ENCODE measurements around the gene SORCS1.

Gene SORCS1

GRCh38 chr10:106900016-106900652, 264.4 kb downstream of the SORCS1 start:
- no peak for DNase-seq (ENCODE audit: low read depth in 3 of 3)

- DNase-seq (ENCODE audit: low read depth in 3 of 3) = no peak
Measured at GRCh38 chr10:106898446-106898845, 266.1 kb downstream of the SORCS1 start.

GRCh38 chr10:106897719-106898118, 266.8 kb downstream of the SORCS1 start:
- no peak for DNase-seq (ENCODE audit: low read depth in 3 of 3)

- no peak for DNase-seq (ENCODE audit: low read depth in 3 of 3)
Measured at GRCh38 chr10:106894692-106895091, 269.8 kb downstream of the SORCS1 start.

GRCh38 chr10:106877574-106877973, 286.9 kb downstream of the SORCS1 start:
- DNase-seq (ENCODE audit: low read depth in 3 of 3) = no peak

- DNase-seq (ENCODE audit: low read depth in 3 of 3) = no peak
Measured at GRCh38 chr10:106874604-106874889, 290.0 kb downstream of the SORCS1 start.

- no peak for DNase-seq (ENCODE audit: low read depth in 3 of 3)
Measured at GRCh38 chr10:106873770-106874603, 290.5 kb downstream of the SORCS1 start.

- no peak for DNase-seq (ENCODE audit: low read depth in 3 of 3)
Measured at GRCh38 chr10:106872176-106872575, 292.3 kb downstream of the SORCS1 start.

- DNase-seq (ENCODE audit: low read depth in 3 of 3) = no peak
Measured at GRCh38 chr10:106866244-106866845, 298.2 kb downstream of the SORCS1 start.

- DNase-seq (ENCODE audit: low read depth in 3 of 3) = no peak
Measured at GRCh38 chr10:106864031-106864430, 300.5 kb downstream of the SORCS1 start.

GRCh38 chr10:106863549-106863948, 301.0 kb downstream of the SORCS1 start:
- DNase-seq (ENCODE audit: low read depth in 3 of 3) = no peak

GRCh38 chr10:106859892-106860652, 304.4 kb downstream of the SORCS1 start:
- DNase-seq (ENCODE audit: low read depth in 3 of 3) = no peak

GRCh38 chr10:106857728-106858127, 306.8 kb downstream of the SORCS1 start:
- no peak for DNase-seq (ENCODE audit: low read depth in 3 of 3)

- no peak for DNase-seq (ENCODE audit: low read depth in 3 of 3)
Measured at GRCh38 chr10:106857213-106857612, 307.3 kb downstream of the SORCS1 start.

- no peak for DNase-seq (ENCODE audit: low read depth in 3 of 3)
Measured at GRCh38 chr10:106836933-106837663, 327.4 kb downstream of the SORCS1 start.

- no peak for DNase-seq (ENCODE audit: low read depth in 3 of 3)
Measured at GRCh38 chr10:106832846-106833245, 331.7 kb downstream of the SORCS1 start.

GRCh38 chr10:106830471-106830870, 334.0 kb downstream of the SORCS1 start:
- DNase-seq (ENCODE audit: low read depth in 3 of 3) = no peak

- DNase-seq (ENCODE audit: low read depth in 3 of 3) = no peak
Measured at GRCh38 chr10:106830006-106830405, 334.5 kb downstream of the SORCS1 start.

GRCh38 chr10:106826716-106827115, 337.8 kb downstream of the SORCS1 start:
- no peak for DNase-seq (ENCODE audit: low read depth in 3 of 3)

- no peak for DNase-seq (ENCODE audit: low read depth in 3 of 3)
Measured at GRCh38 chr10:106825576-106826364, 338.7 kb downstream of the SORCS1 start.

GRCh38 chr10:106820579-106820978, 343.9 kb downstream of the SORCS1 start:
- DNase-seq (ENCODE audit: low read depth in 3 of 3) = no peak
